WTC11 (cell line): Measurements from ENCODE around the gene TSHZ3. TPM values are rescaled to one million over a fixed set of nuclear protein-coding genes. Genes with fewer than 3 reads are reported as not detected.

Experiments used
- ATAC-seq: fragments of 200-7000 bp; cut with Tn5 transposase; 2 replicates; pipeline ENCODE4 v1.10.0; 2021; ENCODE audit warnings: mild to moderate bottlenecking, moderate library complexity
- CTCF ChIA-PET: fragments of 300-600 bp; sonication (Branson Sonifier 250); formaldehyde crosslinking; loops from one replicate; lab custom pipeline; 2021; ENCODE audit warnings: antibody characterized with exemption; lab: Charles Lee
- POLR2A ChIA-PET: fragments of 350-600 bp; sonication (Branson Sonifier 250); formaldehyde crosslinking; loops from one replicate; lab custom pipeline; 2021; ENCODE audit warnings: antibody characterized with exemption; lab: Charles Lee
- DNase-seq: peaks from one replicate; pipeline ENCODE4 v3.0.0; 2021; ENCODE audit warnings: low spot score
- H3K27ac Mint-ChIP-seq: 2 replicates; pipeline ENCODE4 v1.8.0; 2021; ENCODE audit warnings: mixed read lengths
- H3K27me3 Mint-ChIP-seq: 2 replicates; pipeline ENCODE4 v1.8.0; 2021; ENCODE audit warnings: low read depth, mild to moderate bottlenecking, moderate library complexity, mixed read lengths
- H3K36me3 Mint-ChIP-seq: 2 replicates; pipeline ENCODE4 v1.8.0; 2021; ENCODE audit warnings: mixed read lengths
- H3K4me1 Mint-ChIP-seq: 2 replicates; pipeline ENCODE4 v1.8.0; 2022; ENCODE audit warnings: mixed read lengths
- H3K4me3 Mint-ChIP-seq: 2 replicates; pipeline ENCODE4 v1.8.0; 2021; ENCODE audit warnings: mild to moderate bottlenecking, moderate library complexity, mixed read lengths
- H3K9me3 Mint-ChIP-seq: 2 replicates; pipeline ENCODE4 v1.8.0; 2021; ENCODE audit warnings: mixed read lengths
- CBFB ChIP-seq: sonication (generic); formaldehyde crosslinking; IDR thresholded peaks from 2 replicates; pipeline ENCODE4 v1.8.1; 2022; ENCODE audit warnings: mild to moderate bottlenecking, low read depth, missing genetic modification reagents
- ELF4 ChIP-seq: sonication (generic); formaldehyde crosslinking; IDR thresholded peaks from 2 replicates; pipeline ENCODE4 v1.8.1; 2022; ENCODE audit warnings: low read depth, mild to moderate bottlenecking, moderate library complexity, missing genetic modification reagents
- GRHL2 ChIP-seq: fragments of 250-450 bp; sonication (Bioruptor Pico); IDR thresholded peaks from 2 replicates; pipeline ENCODE4 v1.8.0; 2022; ENCODE audit warnings: mild to moderate bottlenecking, moderate library complexity; ENCODE audit not compliant: insufficient replicate concordance, severe bottlenecking
- HMGA2 ChIP-seq: fragments of 250-450 bp; sonication (Bioruptor Pico); IDR thresholded peaks from 2 replicates; pipeline ENCODE4 v1.4.0; 2021; ENCODE audit warnings: mild to moderate bottlenecking, moderate library complexity
- IRF2 ChIP-seq: sonication (generic); formaldehyde crosslinking; IDR thresholded peaks from 2 replicates; pipeline ENCODE4 v1.8.0; 2022; ENCODE audit warnings: low read depth, missing genetic modification reagents, borderline replicate concordance
- KAT7 ChIP-seq: sonication (generic); formaldehyde crosslinking; IDR thresholded peaks from 2 replicates; pipeline ENCODE4 v1.8.1; 2023; ENCODE audit warnings: missing genetic modification reagents, mild to moderate bottlenecking, borderline replicate concordance
- MXD4 ChIP-seq: fragments of 250-450 bp; sonication (Bioruptor Pico); IDR thresholded peaks from 2 replicates; pipeline ENCODE4 v1.8.0; 2021; ENCODE audit warnings: mild to moderate bottlenecking, moderate library complexity, borderline replicate concordance
- MYBL2 ChIP-seq: sonication (generic); formaldehyde crosslinking; IDR thresholded peaks from 2 replicates; pipeline ENCODE4 v1.8.1; 2023; ENCODE audit warnings: mild to moderate bottlenecking, moderate library complexity, missing genetic modification reagents
- NFYB ChIP-seq: sonication (generic); formaldehyde crosslinking; conservative IDR thresholded peaks from 2 replicates; pipeline ENCODE4 v1.8.0; 2022; ENCODE audit warnings: low read depth, missing genetic modification reagents
- SOX15 ChIP-seq: fragments of 250-450 bp; sonication (Bioruptor Pico); IDR thresholded peaks from 2 replicates; pipeline ENCODE4 v1.9.0; 2021; ENCODE audit warnings: mild to moderate bottlenecking
- SP1 ChIP-seq: sonication (generic); formaldehyde crosslinking; conservative IDR thresholded peaks from 2 replicates; pipeline ENCODE4 v1.8.1; 2022; ENCODE audit warnings: missing genetic modification reagents
- ZNF121 ChIP-seq: sonication (generic); formaldehyde crosslinking; IDR thresholded peaks from 2 replicates; pipeline ENCODE4 v1.8.0; 2023; ENCODE audit warnings: missing genetic modification reagents
- ZNF317 ChIP-seq: sonication (generic); formaldehyde crosslinking; IDR thresholded peaks from 2 replicates; pipeline ENCODE4 v1.8.1; 2023; ENCODE audit warnings: low read depth, mild to moderate bottlenecking, moderate library complexity, missing genetic modification reagents, borderline replicate concordance
- ZNF423 ChIP-seq: fragments of 250-450 bp; sonication (Bioruptor Pico); IDR thresholded peaks from 2 replicates; pipeline ENCODE4 v2.1.2; 2022; ENCODE audit warnings: mild to moderate bottlenecking, moderate library complexity
- total RNA-seq: library from RNA; stranded (reverse); gene quantifications from 3 replicates; pipeline ENCODE4 v1.2.3, GENCODE V29; 2021
- TF ChIP-seq, protein P1 (sequence below): sonication (generic); formaldehyde crosslinking; IDR thresholded peaks from 2 replicates; pipeline ENCODE4 v1.8.1; 2023; ENCODE audit warnings: mild to moderate bottlenecking, moderate library complexity, missing genetic modification reagents
- TF ChIP-seq, protein P2 (sequence below): sonication (generic); formaldehyde crosslinking; IDR thresholded peaks from 2 replicates; pipeline ENCODE4 v1.8.0; 2022; ENCODE audit warnings: missing genetic modification reagents
- TF ChIP-seq, protein P3 (sequence below): sonication (generic); formaldehyde crosslinking; conservative IDR thresholded peaks from 2 replicates; pipeline ENCODE4 v1.8.1; 2022; ENCODE audit warnings: mild to moderate bottlenecking, missing genetic modification reagents
- TF ChIP-seq, protein P4 (sequence below): sonication (generic); formaldehyde crosslinking; IDR thresholded peaks from 2 replicates; pipeline ENCODE4 v1.8.0; 2022; ENCODE audit warnings: mild to moderate bottlenecking, missing genetic modification reagents
- TF ChIP-seq, protein P5 (sequence below): sonication (generic); formaldehyde crosslinking; IDR thresholded peaks from 2 replicates; pipeline ENCODE4 v1.8.0; 2023; ENCODE audit warnings: missing genetic modification reagents, mild to moderate bottlenecking, borderline replicate concordance

TSHZ3 gene
- total RNA-seq, 1 experiment from 2014 or later = 21.4 TPM

DNA sequence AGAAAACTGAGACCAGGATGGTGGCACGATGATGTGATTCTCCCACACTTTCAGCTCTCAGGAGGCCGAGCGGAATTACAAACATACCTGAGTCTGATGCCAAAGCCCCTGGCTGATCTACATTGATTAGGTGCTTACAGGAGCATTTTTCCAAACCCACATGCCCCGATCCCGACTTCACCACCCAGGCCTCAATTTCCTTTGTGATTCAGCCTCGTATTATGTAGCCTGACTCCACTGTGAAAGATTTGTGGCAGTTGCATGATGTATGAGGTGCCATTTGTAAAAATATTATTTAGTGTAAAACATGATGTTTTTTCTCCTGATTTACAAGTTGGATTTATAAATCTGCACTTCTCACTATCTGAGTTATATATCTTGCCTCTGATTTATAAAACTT is 118.0 kb downstream of the TSHZ3 start:
- H3K9me3 Mint-ChIP-seq = no peaks in the 10 kb centered on the region
- DNase-seq (no peak), ATAC-seq (no peak)
- H3K4me3 Mint-ChIP-seq = no peak overlapping the region
- peaks cover 12% of the 10 kb centered on the region for H3K4me1 Mint-ChIP-seq
- CTCF ChIA-PET = interaction anchor here (0.7 to 2.9 kb wide), 5 partner anchors 37 to 548 kb away, joined by 3 to 30 read pairs (median 5); no protein-coding TSS in a partner anchor
- no peak for TF ChIP-seq ELF4 (CRISPR knock-in tag)
- TF ChIP-seq MXD4 = no peak
- TF ChIP-seq, protein P1, sequence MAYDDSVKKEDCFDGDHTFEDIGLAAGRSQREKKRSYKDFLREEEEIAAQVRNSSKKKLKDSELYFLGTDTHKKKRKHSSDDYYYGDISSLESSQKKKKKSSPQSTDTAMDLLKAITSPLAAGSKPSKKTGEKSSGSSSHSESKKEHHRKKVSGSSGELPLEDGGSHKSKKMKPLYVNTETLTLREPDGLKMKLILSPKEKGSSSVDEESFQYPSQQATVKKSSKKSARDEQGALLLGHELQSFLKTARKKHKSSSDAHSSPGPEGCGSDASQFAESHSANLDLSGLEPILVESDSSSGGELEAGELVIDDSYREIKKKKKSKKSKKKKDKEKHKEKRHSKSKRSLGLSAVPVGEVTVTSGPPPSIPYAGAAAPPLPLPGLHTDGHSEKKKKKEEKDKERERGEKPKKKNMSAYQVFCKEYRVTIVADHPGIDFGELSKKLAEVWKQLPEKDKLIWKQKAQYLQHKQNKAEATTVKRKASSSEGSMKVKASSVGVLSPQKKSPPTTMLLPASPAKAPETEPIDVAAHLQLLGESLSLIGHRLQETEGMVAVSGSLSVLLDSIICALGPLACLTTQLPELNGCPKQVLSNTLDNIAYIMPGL = no peak
- TF ChIP-seq ZNF121 (CRISPR knock-in tag) = no peak
- TF ChIP-seq, protein P2, sequence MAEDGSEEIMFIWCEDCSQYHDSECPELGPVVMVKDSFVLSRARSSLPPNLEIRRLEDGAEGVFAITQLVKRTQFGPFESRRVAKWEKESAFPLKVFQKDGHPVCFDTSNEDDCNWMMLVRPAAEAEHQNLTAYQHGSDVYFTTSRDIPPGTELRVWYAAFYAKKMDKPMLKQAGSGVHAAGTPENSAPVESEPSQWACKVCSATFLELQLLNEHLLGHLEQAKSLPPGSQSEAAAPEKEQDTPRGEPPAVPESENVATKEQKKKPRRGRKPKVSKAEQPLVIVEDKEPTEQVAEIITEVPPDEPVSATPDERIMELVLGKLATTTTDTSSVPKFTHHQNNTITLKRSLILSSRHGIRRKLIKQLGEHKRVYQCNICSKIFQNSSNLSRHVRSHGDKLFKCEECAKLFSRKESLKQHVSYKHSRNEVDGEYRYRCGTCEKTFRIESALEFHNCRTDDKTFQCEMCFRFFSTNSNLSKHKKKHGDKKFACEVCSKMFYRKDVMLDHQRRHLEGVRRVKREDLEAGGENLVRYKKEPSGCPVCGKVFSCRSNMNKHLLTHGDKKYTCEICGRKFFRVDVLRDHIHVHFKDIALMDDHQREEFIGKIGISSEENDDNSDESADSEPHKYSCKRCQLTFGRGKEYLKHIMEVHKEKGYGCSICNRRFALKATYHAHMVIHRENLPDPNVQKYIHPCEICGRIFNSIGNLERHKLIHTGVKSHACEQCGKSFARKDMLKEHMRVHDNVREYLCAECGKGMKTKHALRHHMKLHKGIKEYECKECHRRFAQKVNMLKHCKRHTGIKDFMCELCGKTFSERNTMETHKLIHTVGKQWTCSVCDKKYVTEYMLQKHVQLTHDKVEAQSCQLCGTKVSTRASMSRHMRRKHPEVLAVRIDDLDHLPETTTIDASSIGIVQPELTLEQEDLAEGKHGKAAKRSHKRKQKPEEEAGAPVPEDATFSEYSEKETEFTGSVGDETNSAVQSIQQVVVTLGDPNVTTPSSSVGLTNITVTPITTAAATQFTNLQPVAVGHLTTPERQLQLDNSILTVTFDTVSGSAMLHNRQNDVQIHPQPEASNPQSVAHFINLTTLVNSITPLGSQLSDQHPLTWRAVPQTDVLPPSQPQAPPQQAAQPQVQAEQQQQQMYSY (CRISPR knock-in tag) = no peak
- no peak for TF ChIP-seq CBFB
- TF ChIP-seq, protein P3, sequence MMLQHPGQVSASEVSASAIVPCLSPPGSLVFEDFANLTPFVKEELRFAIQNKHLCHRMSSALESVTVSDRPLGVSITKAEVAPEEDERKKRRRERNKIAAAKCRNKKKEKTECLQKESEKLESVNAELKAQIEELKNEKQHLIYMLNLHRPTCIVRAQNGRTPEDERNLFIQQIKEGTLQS (CRISPR knock-in tag) = no peak
- no peak for TF ChIP-seq MYBL2 (CRISPR knock-in tag)
- no peak for TF ChIP-seq ZNF423 (CRISPR knock-in tag)
- TF ChIP-seq ZNF317 = no peak
- no peak for TF ChIP-seq KAT7 (CRISPR knock-in tag)
- TF ChIP-seq HMGA2 (CRISPR knock-in tag) = no peak
- H3K27me3 Mint-ChIP-seq = no peaks in the 10 kb centered on the region
- no peak overlapping the region for H3K27ac Mint-ChIP-seq
- no peaks in the 10 kb centered on the region for H3K36me3 Mint-ChIP-seq
- POLR2A ChIA-PET = no interaction called here

DNA sequence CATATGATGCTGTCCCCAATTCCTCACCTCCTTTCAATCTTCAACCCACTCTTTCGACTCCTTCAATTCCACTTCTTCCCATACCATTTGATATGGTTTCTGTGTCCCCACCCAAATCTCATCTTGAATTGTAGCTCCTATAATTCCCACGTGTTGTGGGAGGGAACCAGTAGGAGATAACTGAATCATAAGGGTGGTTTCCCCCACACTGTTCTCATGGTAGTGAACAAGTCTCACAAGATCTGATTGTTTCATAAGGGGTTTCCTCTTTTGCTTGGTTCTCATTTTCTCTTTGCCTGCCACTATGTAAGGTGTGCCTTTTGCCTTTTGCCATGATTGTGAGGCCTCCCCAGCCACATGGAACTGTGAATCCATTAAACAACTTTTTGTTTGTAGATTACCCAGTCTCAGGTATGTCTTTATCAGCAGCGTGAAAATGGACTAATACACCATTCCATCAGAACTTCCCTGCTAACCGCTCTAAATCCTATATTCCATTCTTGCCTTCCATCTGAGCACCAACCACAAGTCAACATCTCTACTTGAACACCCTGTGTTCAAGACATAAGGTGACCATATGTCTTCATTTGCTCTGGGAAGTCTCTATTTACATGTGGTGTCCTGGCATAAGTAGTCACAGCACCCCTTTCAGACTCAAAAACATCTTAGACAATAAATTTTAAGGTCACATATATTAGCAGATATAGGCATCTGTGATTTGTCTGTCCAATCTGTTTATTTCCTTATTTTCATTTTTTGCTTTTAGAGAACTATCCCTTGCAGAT is 122.9 kb downstream of the TSHZ3 start:
- Mint-ChIP-seq H3K4me1 (peaks cover 2% of the 10 kb centered on the region; the same call in 1 of the 2 replicates), H3K27me3 (no peaks in the 10 kb centered on the region)
- POLR2A ChIA-PET = no interaction called here
- TF ChIP-seq SP1 (CRISPR knock-in tag) = no peak
- TF ChIP-seq, protein P4, sequence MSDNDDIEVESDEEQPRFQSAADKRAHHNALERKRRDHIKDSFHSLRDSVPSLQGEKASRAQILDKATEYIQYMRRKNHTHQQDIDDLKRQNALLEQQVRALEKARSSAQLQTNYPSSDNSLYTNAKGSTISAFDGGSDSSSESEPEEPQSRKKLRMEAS (CRISPR knock-in tag) = no peak
- TF ChIP-seq KAT7 (CRISPR knock-in tag) = no peak
- TF ChIP-seq, protein P5, sequence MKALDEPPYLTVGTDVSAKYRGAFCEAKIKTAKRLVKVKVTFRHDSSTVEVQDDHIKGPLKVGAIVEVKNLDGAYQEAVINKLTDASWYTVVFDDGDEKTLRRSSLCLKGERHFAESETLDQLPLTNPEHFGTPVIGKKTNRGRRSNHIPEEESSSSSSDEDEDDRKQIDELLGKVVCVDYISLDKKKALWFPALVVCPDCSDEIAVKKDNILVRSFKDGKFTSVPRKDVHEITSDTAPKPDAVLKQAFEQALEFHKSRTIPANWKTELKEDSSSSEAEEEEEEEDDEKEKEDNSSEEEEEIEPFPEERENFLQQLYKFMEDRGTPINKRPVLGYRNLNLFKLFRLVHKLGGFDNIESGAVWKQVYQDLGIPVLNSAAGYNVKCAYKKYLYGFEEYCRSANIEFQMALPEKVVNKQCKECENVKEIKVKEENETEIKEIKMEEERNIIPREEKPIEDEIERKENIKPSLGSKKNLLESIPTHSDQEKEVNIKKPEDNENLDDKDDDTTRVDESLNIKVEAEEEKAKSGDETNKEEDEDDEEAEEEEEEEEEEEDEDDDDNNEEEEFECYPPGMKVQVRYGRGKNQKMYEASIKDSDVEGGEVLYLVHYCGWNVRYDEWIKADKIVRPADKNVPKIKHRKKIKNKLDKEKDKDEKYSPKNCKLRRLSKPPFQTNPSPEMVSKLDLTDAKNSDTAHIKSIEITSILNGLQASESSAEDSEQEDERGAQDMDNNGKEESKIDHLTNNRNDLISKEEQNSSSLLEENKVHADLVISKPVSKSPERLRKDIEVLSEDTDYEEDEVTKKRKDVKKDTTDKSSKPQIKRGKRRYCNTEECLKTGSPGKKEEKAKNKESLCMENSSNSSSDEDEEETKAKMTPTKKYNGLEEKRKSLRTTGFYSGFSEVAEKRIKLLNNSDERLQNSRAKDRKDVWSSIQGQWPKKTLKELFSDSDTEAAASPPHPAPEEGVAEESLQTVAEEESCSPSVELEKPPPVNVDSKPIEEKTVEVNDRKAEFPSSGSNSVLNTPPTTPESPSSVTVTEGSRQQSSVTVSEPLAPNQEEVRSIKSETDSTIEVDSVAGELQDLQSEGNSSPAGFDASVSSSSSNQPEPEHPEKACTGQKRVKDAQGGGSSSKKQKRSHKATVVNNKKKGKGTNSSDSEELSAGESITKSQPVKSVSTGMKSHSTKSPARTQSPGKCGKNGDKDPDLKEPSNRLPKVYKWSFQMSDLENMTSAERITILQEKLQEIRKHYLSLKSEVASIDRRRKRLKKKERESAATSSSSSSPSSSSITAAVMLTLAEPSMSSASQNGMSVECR = no peak
- no peak for TF ChIP-seq NFYB (CRISPR knock-in tag)
- no peak for TF ChIP-seq GRHL2 (CRISPR knock-in tag)
- TF ChIP-seq SOX15 (CRISPR knock-in tag) = no peak
- no peak for TF ChIP-seq IRF2 (CRISPR knock-in tag)
- TF ChIP-seq, protein P2 (CRISPR knock-in tag) = no peak

More for the DNA sequence above, 122.9 kb downstream of the TSHZ3 start:
- no peak for DNase-seq
- Mint-ChIP-seq H3K9me3 (peaks cover 6% of the 10 kb centered on the region; the same call in 1 of the 2 replicates), H3K4me3 (no peak overlapping the region), H3K27ac (no peak overlapping the region), H3K36me3 (no peaks in the 10 kb centered on the region)
- no peak for ATAC-seq
- CTCF ChIA-PET = no interaction called here
